ENCODE measurements around the gene TTC23.

Gene TTC23

DNA sequence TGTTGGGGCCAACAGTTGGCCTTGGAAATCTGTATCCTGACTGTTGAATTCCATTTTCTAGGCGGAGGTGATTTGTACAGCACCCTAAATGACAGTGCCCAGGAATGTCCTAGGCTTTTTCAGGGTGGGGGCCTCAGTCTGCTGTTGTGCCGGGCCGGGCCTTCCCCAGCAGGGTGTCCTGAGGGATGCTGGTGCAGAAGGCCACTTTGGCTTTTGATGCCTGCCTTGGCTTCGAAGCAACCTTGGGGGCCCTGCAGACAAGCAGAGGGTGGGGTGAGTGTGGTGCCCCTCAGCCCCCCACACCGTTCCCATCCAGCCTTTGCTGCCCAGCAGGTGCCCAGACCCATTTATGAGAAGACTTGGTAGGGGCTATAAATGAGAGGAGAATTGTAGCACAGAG lies 111.5 kb downstream of the TTC23 start:
- no peak for DNase-seq (ENCODE audit: low read depth)

DNA sequence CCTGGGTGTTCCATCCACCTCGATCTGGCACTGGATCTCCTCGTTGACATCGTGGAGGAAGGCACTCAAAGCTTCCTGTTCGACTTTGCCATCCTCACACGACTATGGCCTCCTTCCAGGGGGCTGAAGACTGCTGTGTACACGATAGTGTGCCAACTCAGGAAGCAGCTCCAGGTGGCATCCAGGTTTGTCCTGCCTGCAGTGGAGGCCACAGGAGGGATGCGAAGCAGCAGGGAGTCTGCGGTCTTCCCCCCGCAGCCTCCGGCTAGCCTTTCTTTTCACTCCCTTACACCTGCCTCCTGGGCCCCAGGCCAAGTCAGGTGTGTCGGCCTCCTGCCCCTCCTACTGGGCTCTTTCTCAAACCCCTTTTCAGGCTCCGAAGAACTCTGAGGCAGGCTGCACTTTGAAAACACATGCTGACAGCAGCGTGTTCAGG lies 112.3 kb downstream of the TTC23 start:
- no peak for DNase-seq (ENCODE audit: low read depth)

DNA sequence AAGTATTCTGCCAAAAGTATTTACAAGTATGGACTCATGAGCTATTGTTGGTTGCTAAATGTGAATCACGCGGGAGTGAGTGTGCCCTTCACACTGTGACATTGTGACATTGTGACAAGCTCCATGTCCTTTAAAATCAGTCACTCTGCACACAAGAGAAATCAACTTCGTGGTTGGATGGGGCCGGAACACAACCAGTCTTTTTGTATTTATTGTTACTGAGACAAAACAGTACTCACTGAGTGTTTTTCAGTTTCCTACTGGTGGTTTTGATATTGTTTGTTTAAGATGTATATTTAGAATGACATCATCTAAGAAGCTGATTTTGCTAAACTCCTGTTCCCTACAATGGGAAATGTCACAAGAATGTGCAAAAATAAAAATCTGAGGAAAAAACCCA lies 114.2 kb downstream of the TTC23 start:
- peak; percentile 6 for DNase-seq (ENCODE audit: low read depth)

DNA sequence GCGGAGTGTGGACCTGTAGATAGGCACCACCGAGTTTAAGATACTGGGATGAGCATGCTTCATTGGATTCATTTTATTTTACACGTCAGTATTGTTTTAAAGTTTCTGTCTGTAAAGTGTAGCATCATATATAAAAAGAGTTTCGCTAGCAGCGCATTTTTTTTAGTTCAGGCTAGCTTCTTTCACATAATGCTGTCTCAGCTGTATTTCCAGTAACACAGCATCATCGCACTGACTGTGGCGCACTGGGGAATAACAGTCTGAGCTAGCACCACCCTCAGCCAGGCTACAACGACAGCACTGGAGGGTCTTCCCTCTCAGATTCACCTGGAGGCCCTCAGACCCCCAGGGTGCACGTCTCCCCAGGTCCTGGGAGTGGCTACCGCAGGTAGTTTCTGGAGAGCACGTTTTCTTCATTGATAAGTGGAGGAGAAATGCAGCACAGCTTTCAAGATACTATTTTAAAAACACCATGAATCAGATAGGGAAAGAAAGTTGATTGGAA lies 115.0 kb downstream of the TTC23 start:
- DNase-seq (ENCODE audit: low read depth): no peak

DNA sequence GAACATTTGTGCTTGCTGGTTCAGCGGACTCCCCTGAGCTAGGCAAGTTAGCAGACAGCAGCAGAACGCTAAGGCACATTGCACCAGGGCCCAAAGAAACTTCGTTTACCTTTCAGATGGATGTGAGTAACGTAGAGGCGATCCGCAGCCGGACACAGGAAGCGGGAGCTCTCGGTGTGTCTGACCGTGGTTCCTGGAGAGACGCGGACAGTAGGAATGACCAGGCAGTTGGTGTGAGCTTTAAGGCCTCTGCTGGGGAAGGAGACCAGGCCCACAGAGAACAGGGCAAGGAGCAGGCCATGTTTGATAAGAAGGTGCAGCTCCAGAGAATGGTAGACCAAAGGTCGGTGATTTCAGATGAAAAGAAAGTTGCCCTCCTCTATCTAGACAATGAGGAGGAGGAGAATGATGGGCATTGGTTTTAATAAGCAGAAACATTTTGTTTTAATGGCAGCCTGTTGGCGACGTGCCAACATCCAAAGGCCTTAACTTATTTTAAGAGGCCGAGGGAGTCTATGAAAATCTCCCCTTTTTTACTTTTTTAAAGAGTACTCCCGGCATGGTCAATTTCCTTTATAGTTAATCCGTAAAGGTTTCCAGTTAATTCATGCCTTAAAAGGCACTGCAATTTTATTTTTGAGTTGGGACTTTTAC lies 116.6 kb downstream of the TTC23 start:
- no peak for DNase-seq (ENCODE audit: low read depth)

DNA sequence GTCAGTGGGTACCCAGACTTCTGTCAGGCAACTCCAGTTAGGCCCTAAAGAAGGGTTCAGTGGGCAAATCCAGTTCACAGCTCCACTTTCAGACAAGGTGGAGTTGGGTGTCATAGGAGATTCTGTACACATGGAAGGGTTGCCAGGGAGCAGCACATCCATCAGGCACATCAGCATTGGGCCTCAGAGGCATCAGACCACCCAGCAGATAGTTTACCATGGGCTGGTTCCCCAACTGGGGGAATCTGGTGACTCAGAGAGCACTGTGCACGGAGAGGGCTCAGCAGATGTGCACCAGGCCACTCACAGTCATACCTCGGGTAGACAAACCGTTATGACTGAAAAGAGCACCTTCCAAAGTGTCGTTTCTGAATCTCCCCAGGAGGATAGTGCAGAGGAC lies 117.3 kb downstream of the TTC23 start:
- DNase-seq (ENCODE audit: low read depth): no peak

DNA sequence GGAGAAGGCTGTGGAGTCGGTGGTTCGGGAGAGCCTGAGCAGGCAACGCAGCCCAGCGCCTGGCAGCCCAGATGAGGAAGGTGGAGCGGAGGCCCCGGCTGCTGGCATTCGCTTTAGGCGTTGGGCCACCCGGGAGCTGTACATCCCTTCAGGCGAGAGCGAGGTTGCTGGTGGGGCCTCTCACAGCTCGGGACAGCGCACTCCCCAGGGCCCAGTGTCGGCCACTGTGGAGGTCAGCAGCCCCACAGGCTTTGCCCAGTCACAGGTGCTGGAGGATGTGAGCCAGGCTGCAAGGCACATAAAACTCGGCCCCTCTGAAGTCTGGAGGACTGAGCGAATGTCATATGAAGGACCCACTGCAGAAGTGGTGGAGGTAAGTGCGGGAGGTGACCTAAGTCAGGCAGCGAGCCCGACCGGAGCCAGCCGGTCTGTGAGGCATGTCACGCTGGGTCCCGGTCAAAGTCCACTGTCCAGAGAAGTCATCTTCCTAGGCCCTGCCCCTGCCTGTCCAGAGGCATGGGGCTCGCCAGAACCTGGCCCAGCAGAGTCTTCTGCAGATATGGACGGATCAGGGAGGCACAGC lies 117.8 kb downstream of the TTC23 start:
- no peak for DNase-seq (ENCODE audit: low read depth)

DNA sequence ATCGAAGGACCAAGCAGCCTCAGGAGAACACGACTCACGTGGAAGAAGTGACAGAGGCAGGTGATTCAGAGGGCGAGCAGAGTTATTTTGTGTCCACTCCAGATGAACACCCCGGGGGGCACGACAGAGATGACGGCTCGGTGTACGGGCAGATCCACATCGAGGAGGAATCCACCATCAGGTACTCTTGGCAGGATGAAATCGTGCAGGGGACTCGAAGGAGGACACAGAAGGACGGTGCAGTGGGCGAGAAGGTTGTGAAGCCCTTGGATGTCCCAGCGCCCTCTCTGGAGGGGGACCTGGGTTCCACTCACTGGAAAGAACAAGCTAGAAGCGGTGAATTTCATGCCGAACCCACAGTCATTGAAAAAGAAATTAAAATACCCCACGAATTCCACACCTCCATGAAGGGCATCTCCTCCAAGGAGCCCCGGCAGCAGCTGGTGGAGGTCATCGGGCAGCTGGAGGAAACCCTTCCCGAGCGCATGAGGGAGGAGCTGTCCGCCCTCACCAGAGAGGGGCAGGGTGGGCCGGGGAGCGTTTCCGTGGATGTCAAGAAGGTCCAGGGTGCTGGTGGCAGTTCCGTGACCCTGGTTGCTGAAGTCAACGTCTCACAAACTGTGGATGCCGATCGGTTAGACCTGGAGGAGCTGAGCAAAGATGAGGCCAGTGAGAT lies 118.5 kb downstream of the TTC23 start:
- no peak for DNase-seq (ENCODE audit: low read depth)

DNA sequence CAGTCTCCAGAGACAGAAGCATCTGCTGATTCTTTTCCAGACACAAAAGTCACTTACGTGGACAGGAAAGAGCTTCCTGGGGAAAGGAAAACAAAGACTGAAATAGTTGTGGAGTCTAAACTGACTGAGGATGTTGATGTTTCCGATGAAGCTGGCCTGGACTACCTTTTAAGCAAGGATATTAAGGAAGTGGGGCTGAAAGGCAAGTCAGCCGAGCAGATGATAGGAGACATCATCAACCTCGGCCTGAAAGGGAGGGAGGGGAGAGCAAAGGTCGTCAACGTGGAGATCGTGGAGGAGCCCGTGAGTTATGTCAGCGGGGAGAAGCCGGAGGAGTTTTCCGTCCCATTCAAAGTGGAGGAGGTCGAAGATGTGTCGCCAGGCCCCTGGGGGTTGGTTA lies 119.1 kb downstream of the TTC23 start:
- no peak for DNase-seq (ENCODE audit: low read depth)

DNA sequence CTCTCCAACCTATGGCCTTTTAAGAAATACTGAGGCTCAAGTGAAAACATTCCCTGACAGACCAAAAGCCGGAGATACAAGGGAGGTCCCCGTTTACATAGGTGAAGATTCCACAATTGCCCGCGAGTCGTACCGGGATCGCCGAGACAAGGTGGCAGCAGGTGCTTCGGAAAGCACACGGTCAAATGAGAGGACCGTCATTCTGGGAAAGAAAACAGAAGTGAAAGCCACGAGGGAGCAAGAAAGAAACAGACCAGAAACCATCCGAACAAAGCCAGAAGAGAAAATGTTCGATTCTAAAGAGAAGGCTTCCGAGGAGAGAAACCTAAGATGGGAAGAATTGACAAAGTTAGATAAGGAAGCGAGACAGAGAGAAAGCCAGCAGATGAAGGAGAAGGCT lies 119.7 kb downstream of the TTC23 start:
- no peak for DNase-seq (ENCODE audit: low read depth)

DNA sequence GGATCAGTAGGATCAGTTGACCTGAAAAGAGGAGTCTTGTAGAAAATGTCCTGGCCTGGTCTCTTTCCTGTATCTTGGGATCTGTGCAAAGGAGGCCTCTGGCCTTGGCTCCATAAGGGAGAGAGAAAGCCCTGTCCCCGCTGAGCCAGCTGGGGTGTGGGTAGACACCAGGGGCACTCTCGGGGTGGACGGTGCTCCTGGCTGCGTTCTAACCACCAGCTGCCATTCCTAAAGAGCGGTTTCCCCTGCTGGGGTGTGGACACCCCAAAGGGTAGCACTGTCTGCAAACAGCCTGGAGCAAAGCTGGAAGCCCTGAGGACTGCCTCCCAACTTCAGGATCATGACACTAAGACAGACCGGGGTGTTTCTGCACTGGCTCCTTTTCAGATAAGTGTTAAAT lies 121.0 kb downstream of the TTC23 start:
- no peak for DNase-seq (ENCODE audit: low read depth)

DNA sequence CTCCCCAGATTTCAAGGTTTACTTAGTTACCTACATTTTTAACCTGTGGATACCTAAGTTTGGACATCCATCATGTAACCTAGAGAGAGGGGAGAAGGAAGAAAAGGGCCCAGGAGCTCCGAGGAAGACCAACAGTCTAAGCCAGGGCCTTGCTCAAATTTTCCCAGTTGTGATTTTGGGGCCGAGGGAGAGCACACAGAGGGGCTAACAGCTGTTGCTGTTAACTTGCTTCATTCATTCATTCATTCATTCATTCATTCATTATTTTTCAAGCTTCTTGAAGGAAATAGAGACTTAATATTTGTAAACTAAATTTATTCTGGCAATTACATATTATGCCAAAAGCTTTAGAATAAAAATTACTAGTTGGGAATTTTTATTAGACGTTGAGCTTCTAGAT lies 121.6 kb downstream of the TTC23 start:
- no peak for DNase-seq (ENCODE audit: low read depth)

DNA sequence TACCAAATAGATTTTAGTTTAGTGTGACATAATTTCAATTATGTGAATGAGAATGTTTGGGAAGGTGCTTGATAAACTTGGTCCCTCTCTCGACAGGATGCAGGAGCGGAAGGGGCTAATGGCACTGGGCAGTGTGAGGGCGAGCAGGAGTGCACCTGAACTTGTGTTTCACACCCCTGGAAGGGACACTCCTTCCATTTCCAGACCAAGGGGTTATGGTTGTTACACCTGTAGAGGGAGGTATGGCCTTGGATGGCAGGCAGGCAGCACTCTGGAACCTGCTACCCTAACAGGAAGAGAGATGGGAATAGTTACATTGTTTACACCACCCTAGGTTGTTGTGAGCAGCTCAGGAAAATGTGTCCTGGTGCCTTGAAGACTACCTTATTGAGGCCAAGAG lies 122.5 kb downstream of the TTC23 start:
- no peak for DNase-seq (ENCODE audit: low read depth)

DNA sequence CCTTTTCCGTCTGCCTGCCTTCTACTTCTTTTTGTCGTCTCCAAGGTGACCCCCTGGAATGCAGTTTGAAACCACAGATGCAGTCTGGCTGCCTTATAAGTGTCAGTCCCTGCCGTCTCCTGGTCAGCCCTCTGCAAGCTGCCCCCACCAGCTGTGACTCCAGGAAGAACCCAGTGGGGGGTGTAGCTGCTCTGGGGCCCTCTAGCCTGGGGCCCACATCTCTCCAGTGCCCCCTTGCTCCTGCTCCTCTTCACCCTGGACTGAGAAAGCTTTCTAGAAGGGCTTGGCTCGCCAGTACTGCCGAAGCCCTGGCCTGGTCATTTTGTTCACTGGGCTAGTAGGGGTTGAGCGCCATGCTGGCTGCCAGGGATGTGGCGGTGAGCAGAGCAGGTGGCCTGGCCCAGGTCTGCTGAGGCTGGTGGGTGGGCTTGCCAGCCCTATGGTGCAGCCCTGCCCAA lies 123.2 kb downstream of the TTC23 start:
- DNase-seq (ENCODE audit: low read depth): no peak

DNA sequence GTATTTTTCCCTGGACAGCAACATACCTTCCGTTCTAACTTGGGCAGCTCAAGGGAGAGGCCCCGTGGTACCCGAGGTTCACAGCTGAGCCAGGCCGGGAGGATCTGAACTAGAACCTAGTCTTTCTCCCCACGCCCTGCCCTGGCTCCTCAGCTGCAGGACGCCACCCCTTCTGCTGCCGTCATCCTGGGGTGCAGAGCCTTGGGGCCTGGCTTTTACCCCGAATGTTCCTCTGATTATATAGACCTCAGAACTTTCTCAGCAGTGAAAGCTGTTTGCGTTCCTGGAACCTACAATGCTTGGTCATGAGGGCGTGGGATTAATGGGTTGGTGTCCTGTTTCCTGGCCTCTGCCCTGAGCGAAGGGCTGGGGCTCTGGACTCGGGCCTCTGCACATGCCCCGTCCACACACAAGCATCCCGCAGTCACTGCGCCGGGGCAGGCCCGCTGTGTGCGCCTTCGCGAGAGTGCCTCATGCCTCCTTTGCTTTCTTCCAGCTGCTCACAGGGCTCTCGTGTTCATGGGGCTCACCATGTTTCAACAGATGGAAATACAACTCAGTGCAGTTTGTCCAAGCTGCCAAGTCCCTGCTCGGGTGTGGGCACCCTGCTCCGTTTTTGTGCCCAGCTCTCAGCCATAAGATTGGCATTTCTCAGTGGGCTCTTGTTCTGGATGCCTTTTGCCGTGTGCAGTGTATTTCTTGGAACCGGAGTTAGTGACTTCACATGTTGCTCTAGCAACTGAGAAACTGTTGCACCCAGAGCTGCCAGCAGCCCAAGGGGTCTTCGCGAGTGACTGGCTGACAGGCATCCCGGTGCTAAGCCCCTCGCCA lies 124.1 kb downstream of the TTC23 start:
- DNase-seq (ENCODE audit: low read depth): no peak

DNA sequence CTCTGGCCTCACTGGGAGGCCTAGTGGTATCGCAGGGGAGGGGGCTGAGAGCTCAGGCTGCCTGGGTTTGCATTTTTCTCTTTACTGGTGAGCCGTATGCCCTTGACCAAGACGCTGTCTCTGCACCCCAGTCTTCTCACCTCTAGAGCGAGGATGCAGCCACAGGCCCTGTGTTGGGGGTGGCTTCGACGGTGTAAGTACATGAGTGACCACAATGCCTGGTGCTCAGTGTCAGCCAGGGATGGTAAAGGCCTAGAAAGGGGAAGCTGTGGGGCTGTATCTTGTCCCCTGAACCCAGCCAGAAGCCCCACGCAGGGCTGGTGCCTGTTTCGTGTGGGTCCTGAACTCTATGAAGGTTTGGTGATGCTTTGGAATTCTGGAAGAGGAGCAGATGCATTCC lies 124.7 kb downstream of the TTC23 start:
- DNase-seq (ENCODE audit: low read depth): no peak

DNA sequence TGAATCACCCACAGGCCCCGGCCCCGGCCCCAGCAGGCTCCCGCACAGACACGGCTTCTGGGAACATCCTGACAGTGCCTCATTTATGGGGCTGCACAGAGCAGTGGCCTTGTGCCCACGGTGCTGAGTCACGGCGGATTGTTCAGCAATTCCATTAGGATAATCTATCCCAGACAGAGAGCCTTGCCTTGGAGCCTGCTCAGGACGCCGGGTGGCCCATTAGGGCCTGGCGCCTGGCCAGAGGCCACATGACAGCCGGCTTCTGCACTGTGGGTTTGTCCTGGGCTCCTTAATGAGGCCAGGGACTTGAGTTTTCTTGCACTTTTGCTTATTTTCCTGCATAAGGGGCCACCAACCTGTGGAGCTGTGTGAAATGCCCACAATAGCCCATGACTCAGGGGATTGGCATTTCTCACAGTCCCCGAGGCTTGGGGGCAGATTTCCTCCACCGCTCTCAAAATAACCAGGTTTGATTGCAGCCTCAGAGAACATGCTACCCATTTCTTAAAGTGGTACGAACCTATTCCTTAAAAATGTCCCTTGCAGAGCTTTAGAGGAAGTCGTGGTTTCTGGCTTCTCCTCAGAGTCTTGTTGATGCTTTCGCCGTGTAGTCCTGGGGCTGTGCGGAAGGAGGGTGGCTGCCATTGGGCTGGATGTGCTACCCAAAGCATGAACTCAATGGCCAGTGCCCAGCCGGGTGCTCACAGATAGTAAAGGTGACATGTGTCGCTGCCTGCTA lies 125.5 kb downstream of the TTC23 start:
- DNase-seq (ENCODE audit: low read depth): peak; percentile 93

DNA sequence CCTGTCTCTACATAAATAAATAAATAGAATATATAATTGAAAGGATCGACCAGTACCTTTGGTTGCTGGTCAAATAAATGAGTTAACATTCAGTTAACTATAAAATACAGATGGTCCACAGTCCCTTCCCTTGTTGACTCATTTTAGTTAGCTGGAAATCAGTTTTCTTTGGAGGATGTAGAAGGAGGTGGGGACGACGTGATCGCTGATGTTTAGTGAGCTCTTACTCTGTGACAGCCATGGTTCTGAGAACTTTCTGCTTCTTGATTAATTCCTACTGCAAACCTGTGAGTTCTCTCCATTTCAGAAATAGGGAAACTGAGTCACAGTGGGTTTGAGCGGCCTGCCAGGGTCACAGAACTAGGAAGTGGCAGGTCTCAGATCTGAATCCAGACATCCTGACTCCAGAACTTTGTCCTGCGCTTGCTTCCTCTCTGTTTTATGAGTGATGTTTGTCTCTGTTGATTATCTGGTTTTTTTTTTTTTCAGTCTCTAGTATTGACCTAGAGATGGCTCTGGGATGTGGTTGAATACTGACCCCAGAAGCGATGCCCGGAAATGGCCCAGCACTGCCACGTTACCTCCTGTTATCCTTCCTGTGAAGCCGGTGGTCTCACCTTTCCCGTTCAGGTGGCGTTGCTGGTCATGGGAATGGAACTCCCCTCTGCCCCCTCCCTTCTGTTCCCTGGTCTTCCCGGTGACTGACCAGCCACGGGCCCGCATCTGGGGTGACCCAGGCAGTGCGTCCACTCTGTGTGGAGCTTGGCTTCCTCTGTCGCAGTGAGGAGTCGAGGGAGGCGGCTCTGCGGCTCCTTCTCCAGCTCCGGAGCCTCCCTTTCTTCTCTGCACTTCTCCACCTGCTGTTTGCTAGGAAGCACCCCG lies 126.3 kb downstream of the TTC23 start:
- no peak for DNase-seq (ENCODE audit: low read depth)

DNA sequence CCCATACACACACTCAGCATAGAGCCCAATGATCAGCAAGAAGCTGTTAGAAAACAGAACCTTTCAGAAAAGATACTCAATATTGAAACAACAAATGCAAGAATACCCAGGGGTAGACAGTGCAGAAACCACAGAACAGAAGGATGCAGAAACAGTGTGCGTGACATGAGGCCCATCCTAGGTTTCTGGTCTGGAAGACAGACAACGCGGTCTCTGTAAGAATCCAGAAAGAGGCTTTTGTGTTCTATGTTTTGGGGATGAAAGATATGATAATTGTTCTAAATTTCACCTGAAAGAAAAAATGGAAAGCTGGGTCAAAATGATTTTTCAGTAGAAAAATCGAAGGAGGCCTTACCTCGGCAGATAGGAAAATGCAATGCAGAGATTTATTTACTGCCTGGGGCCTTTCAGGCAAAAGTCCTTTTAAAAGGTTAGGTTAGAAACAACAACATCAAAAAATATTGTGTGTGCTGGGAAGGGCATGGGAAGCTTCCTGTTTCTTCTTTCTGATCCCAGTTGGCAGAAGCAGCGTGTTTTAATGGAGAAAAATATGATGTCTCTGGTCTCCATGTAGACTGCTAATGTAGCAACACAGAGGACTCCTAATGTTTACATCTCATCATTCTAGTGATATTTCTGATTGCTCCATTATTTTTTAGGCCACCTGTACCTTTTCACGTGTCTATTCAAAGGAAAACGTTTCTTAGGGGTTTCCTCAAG lies 127.5 kb downstream of the TTC23 start:
- DNase-seq (ENCODE audit: low read depth): no peak

DNA sequence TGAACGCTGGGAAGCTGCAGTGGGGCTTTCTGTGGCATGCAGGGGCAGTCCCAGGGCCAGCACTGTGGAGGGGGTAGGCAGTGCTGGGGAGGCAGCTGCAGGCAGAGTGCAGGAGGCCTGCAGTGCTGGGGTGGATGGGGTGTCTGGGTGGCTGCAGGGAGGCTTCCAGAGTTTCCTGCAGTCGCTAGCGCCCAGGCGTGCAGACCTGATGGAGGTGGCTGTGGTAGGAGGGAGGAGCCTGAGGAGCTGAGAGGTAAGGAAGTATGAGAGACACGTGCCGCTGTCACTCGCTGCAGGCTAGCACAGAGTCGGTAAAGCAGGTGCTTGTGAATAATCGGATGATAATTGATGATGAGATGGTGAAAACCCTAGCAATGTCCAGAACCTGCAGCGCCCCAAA lies 128.2 kb downstream of the TTC23 start:
- DNase-seq (ENCODE audit: low read depth): no peak

All from ELR (cell line).